Esophagus squamous epithelium (tissue), 5 donors: ENCODE measurements around the gene RSPH1. TPM values are rescaled to one million over a fixed set of nuclear protein-coding genes. Genes with fewer than 3 reads are reported as not detected.

Experiments used
- DNase-seq: peaks from one replicate; lab custom pipeline; 2025; lab: John Stamatoyannopoulos, UW
- H3K27ac ChIP-seq, 4 donors: fragments of 200-600 bp; sonication (generic); one replicate each; pipeline ENCODE4 v1.5.1; 2016 to 2019; ENCODE audit warnings: mild to moderate bottlenecking in 1 of 4
- H3K27me3 ChIP-seq, 4 donors: fragments of 200-600 bp; sonication (generic); 1 replicate in 3 of 4; 2 replicates in 1 of 4; pipeline versions ENCODE4 v1.5.1 to v1.6.0; 2017 to 2021; ENCODE audit warnings: antibody characterized with exemption in 1 of 4
- H3K36me3 ChIP-seq, 3 donors: fragments of 200-600 bp; sonication (generic); one replicate each; pipeline ENCODE4 v1.5.1; 2016 to 2019
- H3K4me1 ChIP-seq, 3 donors: fragments of 200-600 bp; sonication (generic); one replicate each; pipeline ENCODE4 v1.5.1; 2017 to 2019
- H3K4me3 ChIP-seq, 4 donors: fragments of 200-600 bp; sonication (generic); 1 replicate in 3 of 4; 2 replicates in 1 of 4; pipeline ENCODE4 v1.5.1; 2016 to 2019; ENCODE audit warnings: mild to moderate bottlenecking in 2 of 4, moderate library complexity in 1 of 4
- H3K9me3 ChIP-seq, 3 donors: fragments of 200-600 bp; sonication (generic); one replicate each; pipeline ENCODE4 v1.5.1; 2016 to 2019
- POLR2A ChIP-seq, 4 donors: fragments of 450-650 bp; IDR thresholded peaks; one replicate each; pipeline ENCODE4 v1.6.1; 2017; ENCODE audit warnings: antibody characterized with exemption in 4 of 4, mild to moderate bottlenecking in 4 of 4, moderate library complexity in 3 of 4
- WGBS, 2 donors: methylation state at CpG; one replicate each; pipeline ENCODE4 v1.1.5; 2018; 5-methylcytosine and 5-hydroxymethylcytosine counted together
- intact Hi-C: fragments of 100-400 bp; cut with DNase I; formaldehyde crosslinking; loops from one replicate; pipeline ENCODE4 v1.15.0; 2022
- total RNA-seq, 4 donors: library from RNA; depleted of rRNA; stranded (reverse); fragments of >200 nt; gene quantifications; one replicate each; pipeline ENCODE4 v1.1.0, GENCODE V29; 2016
- TF ChIP-seq, protein P1 (sequence below), 6 experiments: fragments of 450-650 bp in 4 of 6; fragments of 200-600 bp in 2 of 6; sonication (generic) in 2 of 6; IDR thresholded peaks; one replicate each; pipeline ENCODE4 v1.5.1; 2016 to 2019; ENCODE audit warnings: antibody characterized with exemption in 6 of 6, mild to moderate bottlenecking in 4 of 6, moderate library complexity in 4 of 6
- donor health status: DM: yes; HTN: yes; CAD: no.

The RSPH1 gene
- total RNA-seq, 4 donors from 2014 or later, result 0.19 TPM; not detected in 3

GRCh38 chr21:42537106-42537742, 41.2 kb upstream of the RSPH1 start:
- Histone ChIP-seq H3K27ac (no peak overlapping the region), H3K4me1 (peaks cover 0 to 19% (median 2%) of the 10 kb centered on the region in 3 donors), H3K27me3 (no peaks in the 10 kb centered on the region), H3K9me3 (no peaks in the 10 kb centered on the region), H3K36me3 (peaks cover 0 to 73% (median 0%) of the 10 kb centered on the region in 3 donors), H3K4me3 (no peak overlapping the region)
- intact Hi-C loops, result loop anchor here (10.0 kb wide), 1 partner anchor 202 kb away; no protein-coding TSS in a partner anchor
- 69 to 89% methylated on average over 3 to 4 of the region's 4 CpGs for WGBS, 2 donors
- TF ChIP-seq, protein P1, sequence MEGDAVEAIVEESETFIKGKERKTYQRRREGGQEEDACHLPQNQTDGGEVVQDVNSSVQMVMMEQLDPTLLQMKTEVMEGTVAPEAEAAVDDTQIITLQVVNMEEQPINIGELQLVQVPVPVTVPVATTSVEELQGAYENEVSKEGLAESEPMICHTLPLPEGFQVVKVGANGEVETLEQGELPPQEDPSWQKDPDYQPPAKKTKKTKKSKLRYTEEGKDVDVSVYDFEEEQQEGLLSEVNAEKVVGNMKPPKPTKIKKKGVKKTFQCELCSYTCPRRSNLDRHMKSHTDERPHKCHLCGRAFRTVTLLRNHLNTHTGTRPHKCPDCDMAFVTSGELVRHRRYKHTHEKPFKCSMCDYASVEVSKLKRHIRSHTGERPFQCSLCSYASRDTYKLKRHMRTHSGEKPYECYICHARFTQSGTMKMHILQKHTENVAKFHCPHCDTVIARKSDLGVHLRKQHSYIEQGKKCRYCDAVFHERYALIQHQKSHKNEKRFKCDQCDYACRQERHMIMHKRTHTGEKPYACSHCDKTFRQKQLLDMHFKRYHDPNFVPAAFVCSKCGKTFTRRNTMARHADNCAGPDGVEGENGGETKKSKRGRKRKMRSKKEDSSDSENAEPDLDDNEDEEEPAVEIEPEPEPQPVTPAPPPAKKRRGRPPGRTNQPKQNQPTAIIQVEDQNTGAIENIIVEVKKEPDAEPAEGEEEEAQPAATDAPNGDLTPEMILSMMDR (IDR thresholded peaks at IDR 0.05), result peak in 2 of 6 experiments; percentile 21 to 40
- no peak for TF ChIP-seq POLR2A (IDR thresholded peaks at IDR 0.05)
- no peak for DNase-seq

GRCh38 chr21:42536601-42537000, 40.6 kb upstream of the RSPH1 start:
- no peaks in the 10 kb centered on the region for H3K27me3 ChIP-seq
- H3K4me3 ChIP-seq, result no peak overlapping the region
- WGBS, 2 donors, result 76 to 87% methylated on average over 7 to 8 of the region's 8 CpGs
- no peak for DNase-seq
- H3K4me1 ChIP-seq, result peaks cover 0 to 20% (median 2%) of the 10 kb centered on the region in 3 donors
- TF ChIP-seq POLR2A (IDR thresholded peaks at IDR 0.05), result no peak
- TF ChIP-seq, protein P1 (IDR thresholded peaks at IDR 0.05), result no peak
- no peak overlapping the region for H3K27ac ChIP-seq
- H3K9me3 ChIP-seq, result no peaks in the 10 kb centered on the region
- H3K36me3 ChIP-seq, result peaks cover 0 to 67% (median 0%) of the 10 kb centered on the region in 3 donors
- intact Hi-C loops, result loop anchor here (10.0 kb wide), 1 partner anchor 202 kb away; no protein-coding TSS in a partner anchor

DNA sequence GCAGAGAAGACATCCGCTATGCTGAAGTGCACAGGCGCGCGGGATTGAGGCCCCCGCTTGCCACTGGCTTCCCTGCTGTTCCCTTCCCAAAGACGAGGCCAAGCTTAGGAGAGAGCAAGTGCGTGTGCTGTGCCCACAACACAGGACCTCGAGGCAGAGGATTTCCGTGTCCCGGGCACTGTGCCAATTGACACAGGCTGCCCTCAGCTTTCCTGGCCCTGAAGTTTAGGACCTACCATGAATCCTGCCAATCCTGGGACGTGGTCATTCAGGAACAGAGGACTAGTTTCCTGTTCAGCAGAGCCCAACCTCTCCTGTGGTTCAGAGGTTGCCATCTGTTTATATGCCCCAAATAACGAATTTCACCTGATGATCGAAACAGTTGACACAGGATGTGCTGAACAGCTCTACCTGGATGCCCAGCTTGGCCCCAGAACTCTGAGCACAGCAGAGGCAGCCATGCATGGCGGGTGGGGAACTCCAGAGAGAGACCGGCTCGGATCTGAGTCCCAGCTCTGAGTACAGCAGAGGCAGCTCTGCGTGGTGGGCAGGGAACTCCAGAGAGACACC, 39.7 kb upstream of the RSPH1 start:
- intact Hi-C loops, result loop anchor here (10.0 kb wide), 1 partner anchor 201 kb away; no protein-coding TSS in a partner anchor
- Histone ChIP-seq H3K4me1 (peaks cover 0 to 20% (median 2%) of the 10 kb centered on the region in 3 donors), H3K36me3 (peaks cover 0 to 58% (median 0%) of the 10 kb centered on the region in 3 donors), H3K27ac (no peak overlapping the region), H3K4me3 (no peak overlapping the region), H3K27me3 (no peaks in the 10 kb centered on the region), H3K9me3 (no peaks in the 10 kb centered on the region)
- no peak for DNase-seq
- WGBS, 2 donors, result 59 to 68% methylated on average over 6 to 9 of the region's 17 CpGs
- TF ChIP-seq POLR2A (IDR thresholded peaks at IDR 0.05), result no peak
- TF ChIP-seq, protein P1 (IDR thresholded peaks at IDR 0.05), result no peak

GRCh38 chr21:42534421-42535378, 38.7 kb upstream of the RSPH1 start:
- no peaks in the 10 kb centered on the region for H3K27me3 ChIP-seq
- peak overlapping the region in 1 of 4 donors; percentile 17 for H3K4me3 ChIP-seq
- peaks cover 0 to 48% (median 0%) of the 10 kb centered on the region in 3 donors for H3K36me3 ChIP-seq
- peaks cover 0 to 20% (median 2%) of the 10 kb centered on the region in 3 donors for H3K4me1 ChIP-seq
- H3K27ac ChIP-seq, result no peak overlapping the region
- intact Hi-C loops, result loop anchor here (10.0 kb wide), 1 partner anchor 200 kb away; no protein-coding TSS in a partner anchor
- no peaks in the 10 kb centered on the region for H3K9me3 ChIP-seq
- WGBS, 2 donors, result 65 to 79% methylated on average over 18 to 22 of the region's 28 CpGs
- DNase-seq, result no peak
- TF ChIP-seq, protein P1 (IDR thresholded peaks at IDR 0.05), result no peak
- peak in 2 of 4 donors; percentile 36 to 42 for TF ChIP-seq POLR2A (IDR thresholded peaks at IDR 0.05)
